Keratinocyte (primary cell): ENCODE data around the gene CCNY. TPM values are rescaled to one million over a fixed set of nuclear protein-coding genes. Genes with fewer than 3 reads are reported as not detected.

Experiments
- DNase-seq: peaks from one replicate; pipeline ENCODE4 v3.0.0-alpha.2; 2011; ENCODE audit warnings: low read depth, missing footprints, low spot score
- FAIRE-seq: peaks from 2 replicates; lab custom pipeline; 2011; peaks lifted over from hg19 to GRCh38; lab: Jason Lieb, UNC
- H2AFZ ChIP-seq: 2 replicates; pipeline ENCODE4 v1.6.0; 2012; ENCODE audit warnings: low read length, control low read depth, inconsistent platforms; ENCODE audit not compliant: control insufficient read depth
- H3K27ac ChIP-seq: 2 replicates; pipeline ENCODE4 v1.5.1; 2011; ENCODE audit warnings: low read length; ENCODE audit not compliant: control insufficient read depth, insufficient read depth
- H3K27me3 ChIP-seq: 3 replicates; pipeline ENCODE4 v1.6.0; 2011; ENCODE audit warnings: low read length; ENCODE audit not compliant: control insufficient read depth, insufficient read depth; ENCODE audit errors: extremely low read depth
- H3K36me3 ChIP-seq, 2 experiments: 2 replicates in 1 of 2; 3 replicates in 1 of 2; pipeline ENCODE4 v1.5.1; 2011; ENCODE audit warnings: low read length in 2 of 2, mild to moderate bottlenecking in 1 of 2; ENCODE audit not compliant: control insufficient read depth in 2 of 2, insufficient read depth in 2 of 2; ENCODE audit errors: extremely low read depth in 1 of 2
- H3K4me1 ChIP-seq: 3 replicates; pipeline ENCODE4 v1.5.1; 2011; ENCODE audit warnings: low read length; ENCODE audit not compliant: control insufficient read depth, insufficient read depth; ENCODE audit errors: extremely low read depth
- H3K4me2 ChIP-seq: 3 replicates; pipeline ENCODE4 v1.6.0; 2011; ENCODE audit warnings: low read depth, low read length; ENCODE audit not compliant: control insufficient read depth, insufficient read depth; ENCODE audit errors: extremely low read depth
- H3K4me3 ChIP-seq, 3 experiments: fragments of 200-600 bp in 1 of 3; sonication (generic) in 1 of 3; 2 replicates in 2 of 3; 3 replicates in 1 of 3; pipeline ENCODE4 v1.5.1; 2011 to 2016; ENCODE audit warnings: low read length in 3 of 3, mild to moderate bottlenecking in 3 of 3, control low read depth in 2 of 3, inconsistent platforms in 1 of 3, low read depth in 1 of 3, mixed read lengths in 1 of 3, mixed run types in 1 of 3, moderate library complexity in 1 of 3; ENCODE audit not compliant: control insufficient read depth in 2 of 3, insufficient read depth in 2 of 3; ENCODE audit errors: extremely low read depth in 1 of 3
- H3K79me2 ChIP-seq: 2 replicates; pipeline ENCODE4 v1.6.0; 2012; ENCODE audit warnings: low read length; ENCODE audit not compliant: control insufficient read depth, insufficient read depth
- H3K9ac ChIP-seq: 3 replicates; pipeline ENCODE4 v1.6.0; 2011; ENCODE audit warnings: low read length; ENCODE audit not compliant: control insufficient read depth, insufficient read depth; ENCODE audit errors: extremely low read depth
- H3K9me1 ChIP-seq: 3 replicates; pipeline ENCODE4 v1.6.0; 2011; ENCODE audit warnings: low read length; ENCODE audit not compliant: control insufficient read depth, insufficient read depth; ENCODE audit errors: extremely low read depth
- H3K9me3 ChIP-seq: 2 replicates; pipeline ENCODE4 v1.5.1; 2012; ENCODE audit warnings: low read depth, low read length; ENCODE audit not compliant: control insufficient read depth
- H4K20me1 ChIP-seq: 3 replicates; pipeline ENCODE4 v1.6.0; 2011; ENCODE audit warnings: low read length; ENCODE audit not compliant: control insufficient read depth, insufficient read depth; ENCODE audit errors: extremely low read depth
- CTCF ChIP-seq, 3 experiments: IDR thresholded peaks in 1 of 3; conservative IDR thresholded peaks in 1 of 3; optimal IDR thresholded peaks in 1 of 3; 2 replicates in 2 of 3; 3 replicates in 1 of 3; pipeline versions ENCODE3 to v1.5.1; 2011; ENCODE audit warnings: low read length in 3 of 3, mild to moderate bottlenecking in 3 of 3, moderate library complexity in 2 of 3, control low read depth in 1 of 3, inconsistent platforms in 1 of 3; ENCODE audit not compliant: insufficient read depth in 2 of 3; ENCODE audit errors: extremely low read depth in 1 of 3
- EZH2 ChIP-seq: IDR thresholded peaks from one replicate; pipeline ENCODE4 v1.6.1; 2012; ENCODE audit warnings: inconsistent platforms, mild to moderate bottlenecking, low read length, moderate library complexity
- dilution Hi-C: fragments of 300-500 bp; cut with MboI; formaldehyde crosslinking; loops from one replicate; pipeline ENCODE4 v1.7.0; 2020; ENCODE audit warnings: low sequenced_read_pairs; ENCODE audit not compliant: extremely low pct_ligation_motif_present
- polyA plus RNA-seq, 5 experiments: library from polyadenylated mRNA; depleted of rRNA in 3 of 5; stranded (reverse) in 3 of 5; stranded (forward) in 1 of 5; unstranded in 1 of 5; fragments of >200 nt; gene quantifications; 1 replicate in 1 of 5; 2 replicates in 3 of 5; 3 replicates in 1 of 5; pipeline versions ENCODE4 v1.2.1 to v1.2.3, GENCODE V29; 2011 to 2012; ENCODE audit warnings: missing spikeins in 2 of 5, low read depth in 1 of 5, low replicate concordance in 1 of 5

CCNY gene
- polyA plus RNA-seq, 1 donor (not counting 4 experiments of a cell fraction or from before 2014, with no cell fraction given), result 58.9 TPM

GRCh38 chr10:35467186-35467585 is 130.9 kb downstream of the CCNY start:
- no peak overlapping the region for H2AFZ ChIP-seq
- no peak overlapping the region for H3K4me3 ChIP-seq
- H3K9me1 ChIP-seq, result no peaks in the 10 kb centered on the region
- H3K4me1 ChIP-seq, result no peaks in the 10 kb centered on the region
- TF ChIP-seq EZH2, result no peak
- H3K79me2 ChIP-seq, result peaks cover 75% of the 10 kb centered on the region
- FAIRE-seq (no peak), DNase-seq (no peak)
- no peak overlapping the region for H3K9ac ChIP-seq
- peaks cover 30% of the 10 kb centered on the region for H4K20me1 ChIP-seq
- no peak overlapping the region for H3K4me2 ChIP-seq
- H3K27me3 ChIP-seq, result no peaks in the 10 kb centered on the region
- no peaks in the 10 kb centered on the region for H3K9me3 ChIP-seq
- H3K36me3 ChIP-seq, result no peaks in the 10 kb centered on the region
- no peak overlapping the region for H3K27ac ChIP-seq
- dilution Hi-C loops, result no loop called here

GRCh38 chr10:35470248-35470924 is 134.1 kb downstream of the CCNY start:
- H4K20me1 ChIP-seq, result peaks cover 17% of the 10 kb centered on the region
- TF ChIP-seq EZH2 (no peak), CTCF (optimal IDR thresholded peaks at IDR 0.05 in 1 of 3, IDR thresholded peaks at IDR 0.05 in 1 of 3, conservative IDR thresholded peaks at IDR 0.05 in 1 of 3; ENCODE audit: extremely low read depth in 1 of 3, insufficient read depth in 2 of 3, low read length in 3 of 3) (no peak)
- DNase-seq (no peak), FAIRE-seq (no peak)
- no peak overlapping the region for H3K4me2 ChIP-seq
- no peaks in the 10 kb centered on the region for H3K9me3 ChIP-seq
- no peaks in the 10 kb centered on the region for H3K27me3 ChIP-seq
- no peak overlapping the region for H3K27ac ChIP-seq
- dilution Hi-C loops, result no loop called here
- H3K36me3 ChIP-seq, result no peaks in the 10 kb centered on the region
- no peak overlapping the region for H3K9ac ChIP-seq
- peaks cover 61% of the 10 kb centered on the region for H3K79me2 ChIP-seq
- no peaks in the 10 kb centered on the region for H3K4me1 ChIP-seq
- H3K9me1 ChIP-seq, result no peaks in the 10 kb centered on the region
- no peak overlapping the region for H2AFZ ChIP-seq
- no peak overlapping the region for H3K4me3 ChIP-seq

DNA sequence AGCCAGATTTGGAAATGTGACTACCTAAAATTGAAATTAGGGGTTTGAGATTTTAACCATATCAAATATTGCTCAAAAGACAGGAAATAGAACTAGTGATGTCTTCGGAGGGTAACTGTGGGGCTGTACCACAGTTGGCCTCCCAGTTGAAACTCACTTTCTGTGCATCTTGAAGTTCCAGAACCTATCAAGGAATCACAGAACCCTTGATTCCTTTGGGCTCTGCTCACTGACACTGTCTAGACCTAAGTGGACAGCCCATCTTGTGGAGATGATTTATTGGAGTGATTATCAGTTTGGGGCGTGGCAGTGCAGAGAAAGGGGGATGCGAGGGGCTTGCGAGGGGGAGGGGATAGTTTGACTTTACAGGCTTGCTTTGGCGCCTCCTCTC is 134.6 kb downstream of the CCNY start:
- Histone ChIP-seq H3K4me3 (no peak overlapping the region), H3K27me3 (no peaks in the 10 kb centered on the region), H3K9ac (no peak overlapping the region), H3K79me2 (peaks cover 56% of the 10 kb centered on the region), H3K4me2 (no peak overlapping the region), H3K4me1 (no peaks in the 10 kb centered on the region), H3K9me1 (no peaks in the 10 kb centered on the region), H4K20me1 (peaks cover 13% of the 10 kb centered on the region), H2AFZ (no peak overlapping the region), H3K27ac (no peak overlapping the region), H3K36me3 (no peaks in the 10 kb centered on the region), H3K9me3 (no peaks in the 10 kb centered on the region)
- no peak for DNase-seq
- TF ChIP-seq CTCF (optimal IDR thresholded peaks at IDR 0.05 in 1 of 3, IDR thresholded peaks at IDR 0.05 in 1 of 3, conservative IDR thresholded peaks at IDR 0.05 in 1 of 3; ENCODE audit: extremely low read depth in 1 of 3, insufficient read depth in 2 of 3, low read length in 3 of 3), result no peak
- TF ChIP-seq EZH2, result no peak
- dilution Hi-C loops, result no loop called here
- no peak for FAIRE-seq
